WTC11 (cell line): ENCODE measurements around the gene HILPDA.
"Not testable (repeated sequence)": the region's sequence is repeated elsewhere in the genome, so short reads cannot be mapped to it uniquely, and the experiment has no call there.

Experiments used
- ARID4B ChIP-seq: sonication (generic); formaldehyde crosslinking; IDR thresholded peaks from 2 replicates; pipeline ENCODE4 v1.8.0; 2023; ENCODE audit warnings: missing genetic modification reagents, mild to moderate bottlenecking, borderline replicate concordance
- CBFB ChIP-seq: sonication (generic); formaldehyde crosslinking; IDR thresholded peaks from 2 replicates; pipeline ENCODE4 v1.8.1; 2022; ENCODE audit warnings: mild to moderate bottlenecking, low read depth, missing genetic modification reagents
- CREB1 ChIP-seq: sonication (generic); formaldehyde crosslinking; IDR thresholded peaks from 2 replicates; pipeline ENCODE4 v1.8.0; 2023; ENCODE audit warnings: mild to moderate bottlenecking, missing genetic modification reagents
- ELF4 ChIP-seq: sonication (generic); formaldehyde crosslinking; IDR thresholded peaks from 2 replicates; pipeline ENCODE4 v1.8.1; 2022; ENCODE audit warnings: low read depth, mild to moderate bottlenecking, moderate library complexity, missing genetic modification reagents
- SOX15 ChIP-seq: fragments of 250-450 bp; sonication (Bioruptor Pico); IDR thresholded peaks from 2 replicates; pipeline ENCODE4 v1.9.0; 2021; ENCODE audit warnings: mild to moderate bottlenecking
- TF ChIP-seq, protein P1 (sequence below): fragments of 200-600 bp; IDR thresholded peaks from 2 replicates; pipeline ENCODE4 v1.8.0; 2022; ENCODE audit warnings: antibody characterized with exemption
- TF ChIP-seq, protein P2 (sequence below): sonication (generic); formaldehyde crosslinking; IDR thresholded peaks from 2 replicates; pipeline ENCODE4 v1.8.1; 2023; ENCODE audit warnings: mild to moderate bottlenecking, missing genetic modification reagents, borderline replicate concordance
- TF ChIP-seq, protein P3 (sequence below): sonication (generic); formaldehyde crosslinking; conservative IDR thresholded peaks from 2 replicates; pipeline ENCODE4 v1.8.1; 2022; ENCODE audit warnings: mild to moderate bottlenecking, missing genetic modification reagents
- TF ChIP-seq, protein P4 (sequence below): fragments of 250-450 bp; sonication (Bioruptor Pico); IDR thresholded peaks from 2 replicates; pipeline ENCODE4 v2.1.2; 2022; ENCODE audit warnings: mild to moderate bottlenecking, moderate library complexity
- TF ChIP-seq, protein P5 (sequence below): sonication (generic); formaldehyde crosslinking; IDR thresholded peaks from 2 replicates; pipeline ENCODE4 v1.8.1; 2022; ENCODE audit warnings: mild to moderate bottlenecking, missing genetic modification reagents, moderate library complexity, borderline replicate concordance

- TF ChIP-seq, protein P1, sequence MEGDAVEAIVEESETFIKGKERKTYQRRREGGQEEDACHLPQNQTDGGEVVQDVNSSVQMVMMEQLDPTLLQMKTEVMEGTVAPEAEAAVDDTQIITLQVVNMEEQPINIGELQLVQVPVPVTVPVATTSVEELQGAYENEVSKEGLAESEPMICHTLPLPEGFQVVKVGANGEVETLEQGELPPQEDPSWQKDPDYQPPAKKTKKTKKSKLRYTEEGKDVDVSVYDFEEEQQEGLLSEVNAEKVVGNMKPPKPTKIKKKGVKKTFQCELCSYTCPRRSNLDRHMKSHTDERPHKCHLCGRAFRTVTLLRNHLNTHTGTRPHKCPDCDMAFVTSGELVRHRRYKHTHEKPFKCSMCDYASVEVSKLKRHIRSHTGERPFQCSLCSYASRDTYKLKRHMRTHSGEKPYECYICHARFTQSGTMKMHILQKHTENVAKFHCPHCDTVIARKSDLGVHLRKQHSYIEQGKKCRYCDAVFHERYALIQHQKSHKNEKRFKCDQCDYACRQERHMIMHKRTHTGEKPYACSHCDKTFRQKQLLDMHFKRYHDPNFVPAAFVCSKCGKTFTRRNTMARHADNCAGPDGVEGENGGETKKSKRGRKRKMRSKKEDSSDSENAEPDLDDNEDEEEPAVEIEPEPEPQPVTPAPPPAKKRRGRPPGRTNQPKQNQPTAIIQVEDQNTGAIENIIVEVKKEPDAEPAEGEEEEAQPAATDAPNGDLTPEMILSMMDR = not testable (repeated sequence)
- TF ChIP-seq, protein P2, sequence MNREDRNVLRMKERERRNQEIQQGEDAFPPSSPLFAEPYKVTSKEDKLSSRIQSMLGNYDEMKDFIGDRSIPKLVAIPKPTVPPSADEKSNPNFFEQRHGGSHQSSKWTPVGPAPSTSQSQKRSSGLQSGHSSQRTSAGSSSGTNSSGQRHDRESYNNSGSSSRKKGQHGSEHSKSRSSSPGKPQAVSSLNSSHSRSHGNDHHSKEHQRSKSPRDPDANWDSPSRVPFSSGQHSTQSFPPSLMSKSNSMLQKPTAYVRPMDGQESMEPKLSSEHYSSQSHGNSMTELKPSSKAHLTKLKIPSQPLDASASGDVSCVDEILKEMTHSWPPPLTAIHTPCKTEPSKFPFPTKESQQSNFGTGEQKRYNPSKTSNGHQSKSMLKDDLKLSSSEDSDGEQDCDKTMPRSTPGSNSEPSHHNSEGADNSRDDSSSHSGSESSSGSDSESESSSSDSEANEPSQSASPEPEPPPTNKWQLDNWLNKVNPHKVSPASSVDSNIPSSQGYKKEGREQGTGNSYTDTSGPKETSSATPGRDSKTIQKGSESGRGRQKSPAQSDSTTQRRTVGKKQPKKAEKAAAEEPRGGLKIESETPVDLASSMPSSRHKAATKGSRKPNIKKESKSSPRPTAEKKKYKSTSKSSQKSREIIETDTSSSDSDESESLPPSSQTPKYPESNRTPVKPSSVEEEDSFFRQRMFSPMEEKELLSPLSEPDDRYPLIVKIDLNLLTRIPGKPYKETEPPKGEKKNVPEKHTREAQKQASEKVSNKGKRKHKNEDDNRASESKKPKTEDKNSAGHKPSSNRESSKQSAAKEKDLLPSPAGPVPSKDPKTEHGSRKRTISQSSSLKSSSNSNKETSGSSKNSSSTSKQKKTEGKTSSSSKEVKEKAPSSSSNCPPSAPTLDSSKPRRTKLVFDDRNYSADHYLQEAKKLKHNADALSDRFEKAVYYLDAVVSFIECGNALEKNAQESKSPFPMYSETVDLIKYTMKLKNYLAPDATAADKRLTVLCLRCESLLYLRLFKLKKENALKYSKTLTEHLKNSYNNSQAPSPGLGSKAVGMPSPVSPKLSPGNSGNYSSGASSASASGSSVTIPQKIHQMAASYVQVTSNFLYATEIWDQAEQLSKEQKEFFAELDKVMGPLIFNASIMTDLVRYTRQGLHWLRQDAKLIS = not testable (repeated sequence)
- TF ChIP-seq, protein P3, sequence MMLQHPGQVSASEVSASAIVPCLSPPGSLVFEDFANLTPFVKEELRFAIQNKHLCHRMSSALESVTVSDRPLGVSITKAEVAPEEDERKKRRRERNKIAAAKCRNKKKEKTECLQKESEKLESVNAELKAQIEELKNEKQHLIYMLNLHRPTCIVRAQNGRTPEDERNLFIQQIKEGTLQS (CRISPR knock-in tag) = not testable (repeated sequence)
- TF ChIP-seq ELF4; SOX15 (CRISPR knock-in tag); CBFB (CRISPR knock-in tag); ARID4B (CRISPR knock-in tag); CREB1: not testable (repeated sequence)
- TF ChIP-seq, protein P4, sequence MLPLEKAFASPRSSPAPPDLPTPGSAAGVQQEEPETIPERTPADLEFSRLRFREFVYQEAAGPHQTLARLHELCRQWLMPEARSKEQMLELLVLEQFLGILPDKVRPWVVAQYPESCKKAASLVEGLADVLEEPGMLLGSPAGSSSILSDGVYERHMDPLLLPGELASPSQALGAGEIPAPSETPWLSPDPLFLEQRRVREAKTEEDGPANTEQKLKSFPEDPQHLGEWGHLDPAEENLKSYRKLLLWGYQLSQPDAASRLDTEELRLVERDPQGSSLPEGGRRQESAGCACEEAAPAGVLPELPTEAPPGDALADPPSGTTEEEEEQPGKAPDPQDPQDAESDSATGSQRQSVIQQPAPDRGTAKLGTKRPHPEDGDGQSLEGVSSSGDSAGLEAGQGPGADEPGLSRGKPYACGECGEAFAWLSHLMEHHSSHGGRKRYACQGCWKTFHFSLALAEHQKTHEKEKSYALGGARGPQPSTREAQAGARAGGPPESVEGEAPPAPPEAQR (CRISPR knock-in tag) = not testable (repeated sequence)
- TF ChIP-seq, protein P5, sequence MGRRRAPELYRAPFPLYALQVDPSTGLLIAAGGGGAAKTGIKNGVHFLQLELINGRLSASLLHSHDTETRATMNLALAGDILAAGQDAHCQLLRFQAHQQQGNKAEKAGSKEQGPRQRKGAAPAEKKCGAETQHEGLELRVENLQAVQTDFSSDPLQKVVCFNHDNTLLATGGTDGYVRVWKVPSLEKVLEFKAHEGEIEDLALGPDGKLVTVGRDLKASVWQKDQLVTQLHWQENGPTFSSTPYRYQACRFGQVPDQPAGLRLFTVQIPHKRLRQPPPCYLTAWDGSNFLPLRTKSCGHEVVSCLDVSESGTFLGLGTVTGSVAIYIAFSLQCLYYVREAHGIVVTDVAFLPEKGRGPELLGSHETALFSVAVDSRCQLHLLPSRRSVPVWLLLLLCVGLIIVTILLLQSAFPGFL (CRISPR knock-in tag) = not testable (repeated sequence)
Measured at GRCh38 chr7:128506819-128507218, 51.1 kb downstream of the HILPDA start.
